Activated CD4-positive, alpha-beta memory T cell treated with anti-CD3 and anti-CD28 coated beads for 36 hours (primary cell): ENCODE measurements around the gene BBS4. TPM values are rescaled to one million over a fixed set of nuclear protein-coding genes. Genes with fewer than 3 reads are reported as not detected.

ENCODE experiments used
- CTCF ChIA-PET: fragments of 350-600 bp; sonication (Branson Sonifier 250); formaldehyde crosslinking; loops from one replicate; lab custom pipeline; 2021; ENCODE audit warnings: antibody characterized with exemption, inconsistent platforms; lab: Charles Lee
- POLR2A ChIA-PET: fragments of 350-600 bp; sonication (Branson Sonifier 250); formaldehyde crosslinking; loops from one replicate; lab custom pipeline; 2021; ENCODE audit warnings: antibody characterized with exemption; lab: Charles Lee
- DNase-seq: peaks from one replicate; pipeline ENCODE4 v3.0.0-alpha.2; 2020
- H3K27ac Mint-ChIP-seq: one replicate; pipeline ENCODE4 v1.8.0; 2021; ENCODE audit warnings: mixed read lengths
- H3K27me3 Mint-ChIP-seq: one replicate; pipeline ENCODE4 v1.8.0; 2021; ENCODE audit warnings: mixed read lengths
- H3K36me3 Mint-ChIP-seq: one replicate; pipeline ENCODE4 v1.8.0; 2021; ENCODE audit warnings: mixed read lengths
- H3K4me1 Mint-ChIP-seq: one replicate; pipeline ENCODE4 v1.8.0; 2021; ENCODE audit warnings: low read depth, mixed read lengths
- H3K4me3 Mint-ChIP-seq: one replicate; pipeline ENCODE4 v1.8.0; 2021; ENCODE audit warnings: mild to moderate bottlenecking, mixed read lengths
- H3K9me3 Mint-ChIP-seq: one replicate; pipeline ENCODE4 v1.8.0; 2021; ENCODE audit warnings: mixed read lengths
- intact Hi-C: fragments of 100-400 bp; cut with micrococcal nuclease; formaldehyde crosslinking; loops from one replicate; pipeline ENCODE4 v1.15.1; 2023
- total RNA-seq, 2 experiments: library from RNA; stranded (reverse); gene quantifications; one replicate each; pipeline ENCODE4 v1.2.3, GENCODE V29; 2021

The BBS4 gene
- total RNA-seq, 2 experiments from 2014 or later, result 12.6 to 15.5 TPM

DNA sequence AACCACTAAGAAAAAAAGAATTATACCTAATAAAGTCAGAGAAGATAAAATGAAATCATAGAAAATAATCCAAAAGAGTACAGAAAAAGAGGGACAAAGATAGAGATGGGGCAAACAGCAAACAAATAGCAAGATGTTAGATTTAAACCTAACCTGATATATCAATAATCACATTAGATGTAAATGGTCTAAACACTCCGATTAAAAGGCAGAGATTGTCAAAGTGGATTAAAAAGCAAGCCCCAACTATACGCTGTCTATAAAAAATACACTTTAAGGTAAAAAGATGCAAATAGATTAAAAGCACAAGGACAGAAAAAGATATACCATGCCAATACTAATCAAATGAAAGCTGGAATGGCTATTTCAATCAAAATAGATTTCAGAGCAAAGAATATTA, 80.8 kb downstream of the BBS4 start:
- Mint-ChIP-seq H3K27ac (no peak overlapping the region), H3K27me3 (no peaks in the 10 kb centered on the region), H3K36me3 (peaks cover 66% of the 10 kb centered on the region), H3K9me3 (peaks cover 19% of the 10 kb centered on the region), H3K4me1 (peaks cover 12% of the 10 kb centered on the region), H3K4me3 (no peak overlapping the region)
- DNase-seq, result no peak
- intact Hi-C loops, result no loop called here
- CTCF ChIA-PET, result interaction anchor here (1.6 kb wide), 1 partner anchor 45 kb away, joined by 5 read pairs; no protein-coding TSS in a partner anchor
- POLR2A ChIA-PET, result no interaction called here

DNA sequence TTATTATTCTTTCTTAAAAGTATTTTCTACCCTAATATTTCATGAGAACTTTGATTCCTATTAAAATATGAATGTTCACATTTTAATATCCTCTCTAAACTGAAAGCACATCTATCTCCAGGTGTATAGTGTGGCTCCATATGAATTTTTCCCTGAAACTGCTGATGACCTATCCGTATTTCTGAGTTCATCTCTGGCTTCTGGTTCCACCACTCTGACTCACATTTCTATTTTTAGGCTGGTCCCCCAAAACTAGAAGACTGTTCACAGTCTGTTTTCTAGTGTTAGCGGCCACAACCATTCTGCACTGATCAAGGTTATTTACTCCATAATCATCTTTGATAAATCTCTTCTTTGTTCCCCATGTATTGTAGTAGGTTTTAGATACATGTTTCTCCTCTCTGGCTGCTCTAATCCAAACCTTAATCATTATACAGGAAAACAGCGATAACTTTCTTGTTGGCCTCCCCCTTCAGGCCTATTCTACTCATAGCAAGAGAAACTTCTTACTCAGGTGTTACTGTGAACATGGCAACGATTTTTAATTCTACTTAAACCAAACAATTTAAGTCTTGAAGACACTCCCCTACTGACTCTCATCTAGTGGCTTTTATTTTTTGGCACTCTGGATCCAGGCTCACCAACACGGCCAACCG, 84.8 kb downstream of the BBS4 start:
- peaks cover 74% of the 10 kb centered on the region for H3K36me3 Mint-ChIP-seq
- H3K9me3 Mint-ChIP-seq, result peaks cover 19% of the 10 kb centered on the region
- ChIA-PET POLR2A (no interaction called here), CTCF (interaction anchor here (0.8 to 3.0 kb wide), 2 partner anchors 49 to 356 kb away, joined by 4 to 10 read pairs; no protein-coding TSS in a partner anchor)
- H3K27me3 Mint-ChIP-seq, result no peaks in the 10 kb centered on the region
- peak overlapping the region; percentile 61 for H3K27ac Mint-ChIP-seq
- no peak for DNase-seq
- H3K4me3 Mint-ChIP-seq, result no peak overlapping the region
- H3K4me1 Mint-ChIP-seq, result peaks cover 34% of the 10 kb centered on the region
- intact Hi-C loops, result loop anchor here (1.0 kb wide), 1 partner anchor 30 kb away; no protein-coding TSS in a partner anchor

- H3K27me3 Mint-ChIP-seq, result no peaks in the 10 kb centered on the region
- no peak overlapping the region for H3K4me3 Mint-ChIP-seq
- H3K9me3 Mint-ChIP-seq, result peaks cover 19% of the 10 kb centered on the region
- ChIA-PET POLR2A (interaction anchor here (1.5 kb wide), 1 partner anchor 12 kb away, joined by 6 read pairs; the partner anchor contains the start of gene ADPGK), CTCF (no interaction called here)
- H3K4me1 Mint-ChIP-seq, result peaks cover 37% of the 10 kb centered on the region
- H3K36me3 Mint-ChIP-seq, result peaks cover 71% of the 10 kb centered on the region
- intact Hi-C loops, result loop anchor here (1.0 kb wide), 1 partner anchor 31 kb away; no protein-coding TSS in a partner anchor
- H3K27ac Mint-ChIP-seq, result peak overlapping the region; percentile 61
- DNase-seq, result no peak
These were observed 85.3 kb downstream of the BBS4 start for GRCh38 chr15:72771329-72771725.

GRCh38 chr15:72774696-72775383, 88.8 kb downstream of the BBS4 start:
- Mint-ChIP-seq H3K27me3 (no peaks in the 10 kb centered on the region), H3K4me3 (no peak overlapping the region), H3K9me3 (no peaks in the 10 kb centered on the region), H3K36me3 (peaks cover 52% of the 10 kb centered on the region), H3K4me1 (peaks cover 56% of the 10 kb centered on the region), H3K27ac (peak overlapping the region; percentile 40)
- CTCF ChIA-PET, result no interaction called here
- no peak for DNase-seq
- intact Hi-C loops, result no loop called here
- POLR2A ChIA-PET, result no interaction called here

DNA sequence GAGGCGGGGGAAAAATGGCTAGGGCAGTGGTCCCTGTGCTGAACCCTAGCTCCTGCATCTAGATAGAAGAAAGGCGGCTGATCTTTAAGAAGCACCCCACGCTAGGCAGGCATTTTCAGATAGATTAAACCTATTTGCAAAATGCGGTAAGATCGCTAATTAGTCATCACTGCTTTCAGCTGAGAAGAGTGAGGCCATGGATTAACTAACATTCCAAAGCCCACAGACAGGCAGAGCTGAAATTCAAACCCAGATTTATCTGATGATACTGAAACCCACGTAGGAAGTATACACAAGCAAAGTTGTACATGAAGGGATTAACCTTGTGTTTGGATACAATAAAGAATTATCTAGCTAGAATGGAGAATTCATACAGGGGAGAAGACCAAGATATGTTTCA, 92.8 kb downstream of the BBS4 start:
- peaks cover 44% of the 10 kb centered on the region for H3K36me3 Mint-ChIP-seq
- intact Hi-C loops, result no loop called here
- H3K9me3 Mint-ChIP-seq, result no peaks in the 10 kb centered on the region
- ChIA-PET CTCF (interaction anchor here (2.6 kb wide), 1 partner anchor 56 kb away, joined by 21 read pairs; no protein-coding TSS in a partner anchor), POLR2A (no interaction called here)
- no peaks in the 10 kb centered on the region for H3K27me3 Mint-ChIP-seq
- H3K27ac Mint-ChIP-seq, result no peak overlapping the region
- no peak for DNase-seq
- peaks cover 61% of the 10 kb centered on the region for H3K4me1 Mint-ChIP-seq
- H3K4me3 Mint-ChIP-seq, result no peak overlapping the region

DNA sequence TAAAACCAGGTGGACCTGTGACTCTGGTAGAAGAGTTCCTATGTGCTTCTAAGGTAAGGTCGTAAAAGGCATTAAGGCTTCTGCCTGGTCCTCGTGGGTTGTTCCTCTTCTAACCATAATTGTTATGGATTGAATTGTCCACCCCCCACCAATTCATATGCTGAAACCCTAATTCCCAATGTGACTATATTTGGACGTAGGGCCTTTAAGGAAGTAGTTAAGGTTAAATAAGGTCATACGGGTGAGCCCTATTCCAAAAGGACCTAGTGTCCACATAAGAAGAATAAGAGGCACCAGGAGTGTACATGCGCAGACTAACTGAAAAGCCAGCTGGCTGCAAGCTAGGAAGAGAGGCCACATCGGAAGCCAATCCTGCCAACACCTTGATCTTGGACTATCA, 95.6 kb downstream of the BBS4 start:
- CTCF ChIA-PET, result no interaction called here
- no peaks in the 10 kb centered on the region for H3K9me3 Mint-ChIP-seq
- POLR2A ChIA-PET, result no interaction called here
- intact Hi-C loops, result loop anchor here (5.0 to 10.0 kb wide), 5 partner anchors 94 to 913 kb away; partner anchors contain the start of genes ARIH1, BBS4, HIGD2B and PKM
- no peaks in the 10 kb centered on the region for H3K27me3 Mint-ChIP-seq
- no peak overlapping the region for H3K27ac Mint-ChIP-seq
- no peak for DNase-seq
- H3K36me3 Mint-ChIP-seq, result peaks cover 32% of the 10 kb centered on the region
- peaks cover 66% of the 10 kb centered on the region for H3K4me1 Mint-ChIP-seq
- peak overlapping the region; percentile 55 for H3K4me3 Mint-ChIP-seq

- ChIA-PET POLR2A (interaction anchor here (0.6 to 2.0 kb wide), 3 partner anchors 10 to 360 kb away, joined by 3 to 6 read pairs (median 4); no protein-coding TSS in a partner anchor), CTCF (interaction anchor here (1.2 kb wide), 1 partner anchor 271 kb away, joined by 3 read pairs; no protein-coding TSS in a partner anchor)
- Mint-ChIP-seq H3K4me1 (peaks cover 74% of the 10 kb centered on the region), H3K27me3 (no peaks in the 10 kb centered on the region), H3K9me3 (no peaks in the 10 kb centered on the region), H3K36me3 (peaks cover 32% of the 10 kb centered on the region), H3K27ac (peak overlapping the region; percentile 93), H3K4me3 (peak overlapping the region; percentile 85)
- intact Hi-C loops, result loop anchor here (1.0 to 10.0 kb wide), 6 partner anchors 60 to 912 kb away; partner anchors contain the start of genes ARIH1, BBS4, HIGD2B and PKM
- peak; percentile 39 for DNase-seq
These were observed 96.4 kb downstream of the BBS4 start for GRCh38 chr15:72782274-72783003.

- peak; percentile 62 for DNase-seq
- CTCF ChIA-PET, result interaction anchor here (1.2 to 4.4 kb wide), 4 partner anchors 12 to 298 kb away, joined by 3 to 41 read pairs (median 10); no protein-coding TSS in a partner anchor
- Mint-ChIP-seq H3K36me3 (peaks cover 30% of the 10 kb centered on the region), H3K27me3 (no peaks in the 10 kb centered on the region), H3K9me3 (no peaks in the 10 kb centered on the region), H3K4me3 (peak overlapping the region; percentile 85), H3K4me1 (peaks cover 71% of the 10 kb centered on the region), H3K27ac (peak overlapping the region; percentile 93)
- POLR2A ChIA-PET, result interaction anchor here (0.6 to 2.0 kb wide), 6 partner anchors 11 to 360 kb away, joined by 3 to 6 read pairs (median 3); no protein-coding TSS in a partner anchor
- intact Hi-C loops, result loop anchor here (1.0 to 10.0 kb wide), 6 partner anchors 61 to 912 kb away; partner anchors contain the start of genes ARIH1, BBS4, HIGD2B and PKM
These were observed 97.1 kb downstream of the BBS4 start for GRCh38 chr15:72783004-72783639.

DNA sequence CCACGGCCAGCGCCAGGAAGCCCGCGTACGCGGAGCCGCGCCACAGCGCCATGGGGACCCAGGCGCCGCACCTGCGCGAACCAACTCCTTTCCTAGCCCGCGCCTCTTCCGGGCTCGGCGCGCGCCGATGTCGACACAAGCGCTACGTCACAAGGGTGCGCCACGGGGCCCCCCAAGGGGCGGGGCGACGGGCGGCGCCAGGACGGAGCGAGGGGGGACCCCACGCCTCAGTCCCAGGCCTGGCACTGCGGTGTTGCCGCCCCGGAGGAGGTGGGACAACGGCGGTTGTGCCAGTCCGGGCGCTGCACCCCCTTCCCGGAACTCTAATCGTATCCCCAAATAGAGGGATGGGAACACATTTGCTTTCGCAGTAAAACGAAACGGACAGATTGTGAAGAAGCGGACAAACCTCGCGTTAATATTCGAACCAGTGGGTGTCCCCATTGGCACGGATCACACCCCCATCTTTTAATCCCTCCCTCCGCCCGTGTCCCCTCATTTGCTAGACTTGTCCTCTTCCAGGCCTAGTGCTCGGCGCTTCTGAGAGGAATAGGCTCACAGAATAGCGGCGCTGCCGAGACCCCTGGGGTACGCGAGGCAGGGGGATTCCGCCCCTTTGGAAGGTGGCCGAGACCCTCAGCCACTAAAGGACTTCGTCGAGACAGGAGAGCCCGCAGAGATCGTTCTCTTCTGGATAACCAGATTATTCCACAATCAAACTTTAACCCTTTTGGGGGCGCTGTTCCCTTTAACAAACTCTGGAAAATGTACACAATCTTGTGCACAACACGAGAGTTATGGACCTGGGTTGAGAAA, 97.8 kb downstream of the BBS4 start, which contains the start of gene ADPGK:
ADPGK (minus strand) TSS at position 119 of the 816 bp plus-strand sequence; CDS start at position 52, 67 bp downstream.
- ChIA-PET POLR2A (interaction anchor here (0.6 to 2.0 kb wide), 5 partner anchors 10 to 299 kb away, joined by 3 to 11 read pairs (median 3); no protein-coding TSS in a partner anchor), CTCF (interaction anchor here (0.7 to 4.4 kb wide), 5 partner anchors 11 to 457 kb away, joined by 4 to 41 read pairs (median 9); no protein-coding TSS in a partner anchor)
- Mint-ChIP-seq H3K36me3 (peaks cover 24% of the 10 kb centered on the region), H3K27me3 (no peaks in the 10 kb centered on the region), H3K9me3 (no peaks in the 10 kb centered on the region), H3K27ac (peak within 1 kb of the TSS; percentile 93), H3K4me1 (peaks cover 63% of the 10 kb centered on the region), H3K4me3 (peak within 1 kb of the TSS; percentile 85)
- DNase-seq, result peak; percentile 95
- intact Hi-C loops, result loop anchor here (1.0 to 10.0 kb wide), 11 partner anchors 44 to 911 kb away; partner anchors contain the start of genes ARIH1, BBS4, HIGD2B and NEO1

DNA sequence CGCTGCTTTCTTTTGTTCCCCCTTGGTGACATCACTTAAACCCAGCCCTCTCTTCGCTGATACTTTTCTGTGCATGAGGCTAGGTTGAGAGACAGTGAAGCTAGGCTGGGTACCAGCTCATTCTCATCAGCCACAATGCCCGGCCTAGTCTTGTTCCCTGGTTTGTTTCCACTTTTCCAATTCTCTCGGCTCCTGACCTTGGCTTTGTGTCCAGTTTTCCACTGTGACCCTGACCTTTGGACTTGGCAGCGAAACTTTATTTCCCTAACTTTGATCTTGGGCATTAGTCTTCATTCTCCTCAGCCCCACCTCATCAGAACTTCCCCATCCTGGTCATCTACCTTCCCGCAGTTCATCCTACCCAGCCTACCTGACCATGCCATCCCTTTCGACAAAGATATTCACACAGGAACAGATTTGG, 98.5 kb downstream of the BBS4 start:
- Mint-ChIP-seq H3K4me1 (peaks cover 60% of the 10 kb centered on the region), H3K4me3 (peak overlapping the region; percentile 85), H3K36me3 (peaks cover 20% of the 10 kb centered on the region), H3K27ac (peak overlapping the region; percentile 88), H3K27me3 (no peaks in the 10 kb centered on the region), H3K9me3 (no peaks in the 10 kb centered on the region)
- intact Hi-C loops, result loop anchor here (1.0 to 10.0 kb wide), 10 partner anchors 44 to 910 kb away; partner anchors contain the start of genes ARIH1, BBS4, HIGD2B and NEO1
- ChIA-PET CTCF (interaction anchor here (0.7 to 4.4 kb wide), 6 partner anchors 11 to 456 kb away, joined by 3 to 41 read pairs (median 7); no protein-coding TSS in a partner anchor), POLR2A (interaction anchor here (1.2 to 2.0 kb wide), 3 partner anchors 10 to 62 kb away, joined by 3 to 11 read pairs (median 3); no protein-coding TSS in a partner anchor)
- DNase-seq, result no peak
